Inflammatory macrophage treated with lipopolysaccharide for 4 hours (primary cell): Measurements from ENCODE around the gene ABHD18.
A peak's percentile ranks its signal among the peaks of the same experiment; 100 is the strongest.
"Not testable (repeated sequence)": the region's sequence is repeated elsewhere in the genome, so short reads cannot be mapped to it uniquely, and the experiment has no call there.

ENCODE experiments used
- DNase-seq: peaks from one replicate; pipeline ENCODE4 v3.0.0-alpha.2; 2020

The ABHD18 gene

DNA sequence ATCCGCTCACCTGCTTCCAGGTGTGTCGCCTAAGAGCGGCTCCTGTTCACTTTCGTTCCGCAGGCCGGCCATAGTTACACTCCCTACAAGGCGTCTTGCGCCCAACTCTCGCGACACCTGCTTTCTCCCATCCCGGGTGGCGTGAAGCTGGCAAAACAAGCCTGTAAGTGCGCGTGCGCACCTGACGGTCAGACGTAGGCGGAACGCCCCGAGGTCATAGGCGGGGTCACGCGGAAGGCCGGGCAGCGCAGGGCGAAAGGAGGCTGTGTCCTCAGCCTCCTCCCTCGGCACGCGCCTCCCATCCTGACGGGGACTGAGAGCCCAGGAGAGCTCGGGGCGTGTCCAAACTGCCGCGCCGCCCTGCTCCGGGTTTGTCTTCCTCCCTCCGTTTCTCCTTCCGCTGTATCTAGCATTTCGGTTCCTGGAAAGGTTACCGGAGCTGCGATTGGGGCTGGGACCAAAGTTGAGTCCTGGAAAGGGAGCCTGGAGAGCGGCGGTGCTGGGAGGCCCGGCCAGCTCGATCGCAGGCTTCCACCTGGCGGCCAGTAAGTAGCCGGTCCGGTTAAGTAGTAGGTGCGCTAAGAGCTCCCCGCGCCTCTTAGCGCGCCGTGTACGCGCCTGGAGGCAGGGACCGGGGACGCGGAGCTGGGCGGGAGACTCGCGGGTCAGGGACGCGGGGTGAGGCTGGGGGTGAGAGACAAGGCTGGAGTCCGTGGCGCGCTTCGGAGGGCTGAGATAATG lies at the start of gene ABHD18, which contains the start of gene MFSD8:
Gene ABHD18, plus strand, starts transcription at position 345 of the 741 bp plus-strand sequence. CDS start 17,550 bp downstream, outside the sequence.
Gene MFSD8, minus strand, starts transcription at position 112 of the 741 bp plus-strand sequence. Its CDS starts 40 bp downstream, at position 72.
- DNase-seq: peak; percentile 100

DNA sequence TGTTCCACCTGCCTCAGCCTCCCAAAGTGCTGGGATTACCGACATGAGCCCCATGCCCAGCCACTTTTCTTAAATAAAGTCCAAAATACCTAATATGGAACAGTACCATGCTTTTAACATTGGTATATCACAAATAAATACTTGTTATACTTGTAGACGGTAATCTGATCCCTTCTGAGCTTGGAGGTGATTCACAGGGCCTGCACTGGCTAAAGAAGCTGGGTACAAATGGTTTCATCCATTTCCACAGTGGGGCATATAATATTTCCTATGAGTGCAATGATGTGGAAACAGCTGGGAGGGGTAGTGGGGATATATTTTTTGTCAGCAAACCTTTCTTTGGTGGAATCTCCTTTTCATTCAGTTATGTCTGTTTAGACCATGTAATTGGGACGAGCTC lies 48.7 kb upstream of the ABHD18 start:
- DNase-seq: no peak

DNA sequence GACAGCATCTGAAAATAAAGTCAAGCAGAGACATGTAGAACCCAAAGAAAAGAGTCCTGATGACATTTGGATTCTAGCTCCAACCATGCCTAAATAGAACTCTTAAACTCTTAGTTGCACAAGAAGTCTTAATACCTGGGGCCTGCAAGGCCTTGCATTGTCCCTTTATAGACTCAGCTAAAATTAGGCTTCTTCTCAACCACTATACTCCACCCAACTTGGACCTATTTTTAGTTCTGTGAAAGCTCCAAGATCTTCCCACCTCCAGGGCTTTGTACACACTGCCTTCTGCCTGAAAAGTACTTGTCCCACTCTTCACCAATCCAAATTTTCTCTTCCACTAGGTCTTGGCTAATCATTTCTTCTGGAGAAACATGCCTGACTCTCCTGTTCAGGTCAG lies 48.1 kb upstream of the ABHD18 start:
- DNase-seq: no peak

DNA sequence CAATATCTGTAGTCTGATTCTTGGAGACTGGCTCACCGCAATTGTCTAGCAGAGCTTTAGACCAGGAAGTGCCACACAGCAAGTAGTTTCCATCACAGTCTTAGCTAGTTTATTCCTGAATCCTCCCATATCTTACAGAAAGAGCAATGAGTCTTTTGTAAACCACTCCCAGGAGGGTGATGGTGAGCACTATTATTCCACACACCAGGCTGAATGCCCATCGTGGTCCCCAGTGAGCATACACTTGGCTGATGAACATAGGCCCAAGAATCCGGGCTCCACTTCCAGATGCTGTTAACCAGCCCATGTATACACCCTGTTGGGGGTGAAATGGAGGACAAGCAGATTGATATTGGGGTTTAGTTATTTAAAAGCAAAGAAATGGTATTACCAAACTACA lies 44.7 kb upstream of the ABHD18 start:
- DNase-seq: no peak

DNA sequence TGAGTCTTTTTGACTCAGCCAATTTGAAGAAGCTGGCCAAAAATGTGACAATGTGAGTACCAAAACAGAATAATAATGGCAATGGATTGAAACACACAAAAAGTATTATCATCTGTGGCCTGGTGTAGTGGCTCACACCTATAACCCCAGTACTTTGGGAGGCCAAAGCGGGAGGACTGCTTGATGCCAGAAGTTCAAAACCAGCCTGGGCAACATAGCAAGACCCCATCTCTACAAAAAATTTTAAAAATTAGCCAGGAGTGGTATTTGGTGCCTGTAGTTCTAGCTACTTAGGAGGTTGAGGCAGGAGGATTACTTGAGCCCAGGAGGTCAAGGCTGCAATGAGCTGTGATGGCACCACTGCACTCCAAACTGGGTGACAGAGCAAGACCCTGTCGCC lies 43.0 kb upstream of the ABHD18 start:
- no peak for DNase-seq

DNA sequence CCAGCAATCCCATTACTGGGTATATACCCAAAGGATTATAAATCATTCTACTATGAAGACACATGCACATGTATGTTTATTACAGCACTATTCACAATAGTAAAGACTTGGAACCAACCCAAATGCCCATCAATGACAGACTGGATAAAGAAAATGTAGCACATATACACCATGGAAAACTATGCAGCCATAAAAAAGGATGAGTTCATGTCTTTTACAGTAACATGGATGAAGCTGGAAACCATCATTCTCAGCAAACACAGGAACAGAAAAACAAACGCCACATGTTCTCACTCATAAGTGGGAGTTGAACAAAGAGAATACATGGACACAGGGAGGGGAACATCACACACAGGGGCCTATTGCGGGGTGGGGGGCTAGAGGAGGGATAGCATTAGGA lies 39.5 kb upstream of the ABHD18 start:
- DNase-seq: not testable (repeated sequence)

DNA sequence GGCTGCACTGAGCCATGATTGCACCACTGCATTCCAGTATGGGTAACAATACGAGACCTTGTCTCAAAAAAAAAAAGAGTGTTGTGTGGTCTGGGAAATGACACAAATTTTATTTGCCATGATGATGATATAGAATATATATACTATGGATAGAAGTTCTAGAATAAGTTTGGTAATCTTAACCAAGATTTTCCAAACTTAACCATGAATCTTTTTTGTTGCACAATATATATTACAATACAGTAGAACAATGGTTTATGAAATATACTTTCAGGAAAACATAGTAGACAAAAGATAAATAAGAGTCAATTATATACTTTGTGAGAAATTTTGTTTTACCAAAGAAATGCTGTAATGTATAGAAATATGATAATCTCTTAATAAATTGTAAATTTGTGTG lies 35.0 kb upstream of the ABHD18 start:
- DNase-seq: no peak

DNA sequence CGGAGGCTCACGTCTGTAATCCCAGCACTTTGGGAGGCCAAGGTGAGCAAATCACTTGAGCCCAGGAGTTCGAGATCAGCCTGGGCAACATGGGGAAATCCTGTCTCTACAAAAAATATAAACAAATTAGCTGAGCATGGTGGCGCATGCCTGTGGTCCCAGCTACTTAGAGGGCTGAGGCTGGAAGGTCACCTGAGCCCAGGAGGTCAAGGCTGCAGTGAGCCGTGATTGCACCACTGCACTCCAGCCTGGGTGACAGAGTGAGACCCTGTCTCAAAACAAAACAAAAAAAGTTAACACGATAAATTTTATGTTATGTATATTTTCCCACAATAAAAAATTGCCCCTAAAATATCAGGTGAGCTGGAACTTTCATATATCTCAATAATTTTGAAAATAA lies 33.4 kb upstream of the ABHD18 start:
- not testable (repeated sequence) for DNase-seq

DNA sequence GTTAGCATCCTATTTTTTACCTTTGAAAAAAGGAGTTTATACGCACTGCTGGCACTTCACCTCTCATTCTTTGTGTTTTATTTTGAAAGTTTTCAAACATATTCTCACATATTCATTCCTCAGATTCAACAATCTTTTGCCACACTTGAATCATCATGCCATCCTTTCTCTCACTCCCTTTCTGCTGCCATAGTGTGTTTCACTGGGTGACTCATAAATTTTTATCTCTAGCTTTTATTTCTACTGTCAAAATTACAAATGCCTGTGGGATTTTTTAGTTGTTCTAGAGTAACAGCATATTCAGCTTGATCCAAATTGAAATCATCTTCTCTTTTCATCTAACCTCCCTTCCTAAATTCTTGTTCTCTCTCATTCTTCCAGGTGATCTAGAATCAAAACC lies 28.2 kb upstream of the ABHD18 start:
- DNase-seq: no peak

DNA sequence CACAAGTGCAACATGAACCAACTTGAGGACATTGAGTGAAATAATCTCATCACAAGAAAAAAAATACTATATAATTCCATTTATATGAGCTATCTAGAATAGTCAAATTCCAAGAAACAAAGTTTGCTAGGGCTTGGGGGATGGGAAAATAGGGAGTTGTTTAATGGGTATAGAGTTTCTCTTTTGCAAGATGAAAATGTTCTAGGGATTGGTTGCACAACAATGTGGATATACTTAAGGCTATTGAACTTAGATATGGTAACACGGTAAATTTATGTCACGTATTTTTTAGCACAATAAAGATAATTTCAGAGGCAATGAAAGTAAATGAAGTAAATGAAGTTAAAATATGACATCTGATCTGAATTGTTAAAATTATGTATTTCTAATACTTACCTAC lies 8.1 kb upstream of the ABHD18 start:
- no peak for DNase-seq

DNA sequence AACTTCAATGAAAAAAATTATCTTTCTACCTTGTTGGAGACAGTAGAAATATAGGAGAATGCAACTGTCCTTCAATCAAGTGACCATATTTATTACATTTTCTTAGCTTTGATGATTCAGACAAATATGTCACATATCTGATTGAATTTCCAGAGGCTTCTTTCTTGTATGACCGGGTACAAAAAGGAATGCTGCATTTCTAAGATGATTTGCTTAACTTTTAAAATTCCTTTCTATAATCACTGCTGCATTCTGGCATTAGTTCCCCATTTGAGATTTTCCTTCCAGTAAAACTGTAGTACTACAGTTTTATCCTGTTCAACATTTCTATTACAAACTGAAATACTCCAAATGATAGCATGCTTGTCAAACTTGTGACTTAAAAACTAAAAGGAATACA lies 5.4 kb upstream of the ABHD18 start:
- DNase-seq: no peak

DNA sequence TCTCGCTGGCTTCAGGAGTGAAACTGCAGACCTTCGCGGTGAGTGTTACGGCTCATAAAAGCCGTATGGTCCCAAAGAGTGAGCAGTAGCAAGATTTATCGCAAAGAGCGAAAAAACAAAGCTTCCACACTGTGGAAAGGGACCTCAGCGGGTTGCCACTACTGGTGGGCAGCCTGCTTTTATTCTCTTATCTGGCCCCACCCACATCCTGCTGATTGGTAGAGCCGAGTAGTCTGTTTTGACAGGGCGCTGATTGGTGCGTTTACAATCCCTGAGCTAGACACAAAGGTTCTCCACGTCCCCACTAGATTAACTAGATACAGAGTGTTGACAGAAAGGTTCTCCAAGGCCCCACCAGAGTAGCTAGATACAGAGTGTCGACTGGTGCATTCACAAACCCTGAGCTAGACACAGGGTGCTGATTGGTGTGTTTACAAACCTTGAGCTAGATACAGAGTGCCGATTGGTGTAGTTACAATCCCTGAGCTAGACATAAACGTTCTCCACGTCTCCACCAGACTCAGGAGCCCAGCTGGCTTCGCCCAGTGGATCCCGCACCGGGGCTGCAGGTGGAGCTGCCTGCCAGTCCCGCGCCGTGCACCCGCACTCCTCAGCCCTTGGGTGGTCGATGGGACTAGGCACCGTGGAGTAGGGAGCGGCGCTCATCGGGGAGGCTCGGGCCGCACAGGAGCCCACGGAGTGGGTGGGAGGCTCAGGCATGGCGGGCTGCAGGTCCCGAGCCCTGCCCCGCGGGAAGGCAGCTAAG lies 1.4 kb upstream of the ABHD18 start:
- DNase-seq: not testable (repeated sequence)

DNA sequence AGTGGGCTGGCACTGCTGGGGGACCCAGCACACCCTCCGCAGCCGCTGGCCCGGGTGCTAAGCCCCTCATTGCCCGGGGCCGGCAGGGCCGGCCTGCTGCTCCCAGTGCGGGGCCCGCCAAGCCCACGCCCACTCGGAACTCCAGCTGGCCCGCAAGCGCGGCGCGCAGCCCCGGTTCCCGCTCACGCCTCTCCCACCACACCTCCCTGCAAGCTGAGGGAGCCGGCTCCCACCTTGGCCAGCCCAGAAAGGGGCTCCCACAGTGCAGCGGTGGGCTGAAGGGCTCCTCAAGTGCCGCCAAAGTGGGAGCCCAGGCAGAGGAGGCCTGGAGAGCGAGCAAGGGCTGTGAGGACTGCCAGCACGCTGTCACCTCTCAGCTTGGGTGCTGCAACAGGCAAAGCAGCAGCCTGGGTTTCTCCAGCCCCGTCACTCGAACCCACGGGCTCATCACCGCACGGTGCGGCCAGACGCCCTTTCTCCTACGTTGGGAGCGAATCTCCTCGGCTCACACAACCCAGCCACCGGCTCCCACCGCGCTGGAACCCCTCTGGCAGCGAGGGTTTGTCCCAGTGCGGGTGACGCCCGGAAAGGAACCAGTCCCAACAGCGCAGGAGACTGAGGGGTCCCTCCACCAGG lies 662 bp upstream of the ABHD18 start:
- DNase-seq: not testable (repeated sequence)

DNA sequence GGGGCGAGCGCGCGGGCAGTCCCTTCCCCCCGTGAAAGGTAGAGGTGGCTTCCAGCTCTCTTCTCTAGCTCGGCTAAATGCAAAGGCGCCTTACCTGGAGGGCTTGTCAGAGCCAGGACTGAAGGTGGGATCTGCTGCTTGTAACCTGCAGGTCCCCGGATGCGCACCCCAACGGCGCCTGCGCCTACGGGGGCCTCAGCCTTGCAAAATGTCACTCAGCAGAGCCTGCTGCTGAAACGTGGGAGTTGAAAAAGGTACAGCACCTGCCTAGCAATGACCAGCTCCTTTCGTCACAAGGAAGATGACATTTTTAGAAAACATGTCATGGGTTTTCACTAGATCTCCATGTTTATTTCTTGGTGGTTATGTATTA lies 583 bp downstream of the ABHD18 start:
- DNase-seq: peak; percentile 13

DNA sequence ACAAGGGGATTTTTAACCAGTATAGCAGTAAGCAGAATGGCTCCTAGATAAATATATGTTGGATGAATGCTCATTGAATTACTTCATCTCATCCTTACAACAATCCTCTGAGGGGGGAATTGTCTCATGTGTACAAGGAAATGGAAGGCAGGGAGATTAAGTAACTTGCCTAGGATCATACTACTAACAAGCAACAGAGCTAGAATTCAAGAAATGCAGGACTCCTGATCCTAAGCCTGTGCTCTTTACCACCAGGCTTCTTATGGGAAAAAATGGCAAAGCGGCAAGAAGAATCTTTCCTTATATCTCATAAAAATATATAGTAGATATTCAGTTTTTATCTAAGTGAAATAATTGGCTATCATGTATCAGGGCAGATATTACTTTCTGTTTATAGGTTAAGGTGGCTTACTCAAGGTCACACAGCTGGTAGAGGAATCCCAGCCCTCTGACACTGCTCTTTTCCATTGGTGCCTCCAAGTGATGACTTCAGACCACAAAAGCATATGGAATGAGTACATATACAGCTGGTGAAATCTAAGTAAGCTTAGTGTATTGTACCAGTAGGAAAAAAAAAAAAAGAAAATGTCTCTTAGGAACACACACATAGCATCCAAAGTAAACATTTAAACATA lies 2.1 kb downstream of the ABHD18 start:
- peak; percentile 10 for DNase-seq

DNA sequence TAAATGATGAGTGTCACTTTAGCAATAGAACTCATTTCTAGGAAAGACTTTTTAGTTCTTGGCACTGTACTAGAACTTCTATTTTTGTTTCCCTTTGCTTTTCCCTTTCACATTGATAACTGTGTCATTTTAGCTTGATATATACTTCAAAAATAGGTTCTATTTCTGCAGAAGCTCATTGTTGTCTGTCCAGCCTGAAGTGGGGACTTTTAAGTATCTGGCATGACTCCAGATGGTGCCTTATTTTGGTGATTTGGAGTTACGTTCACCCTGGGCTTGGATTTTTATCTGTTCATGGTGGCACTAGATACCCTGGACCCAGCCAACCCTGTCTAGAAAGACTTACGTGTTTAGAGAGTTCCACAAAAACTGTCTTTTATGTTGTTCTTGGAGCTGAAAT lies 3.4 kb downstream of the ABHD18 start:
- DNase-seq: no peak

DNA sequence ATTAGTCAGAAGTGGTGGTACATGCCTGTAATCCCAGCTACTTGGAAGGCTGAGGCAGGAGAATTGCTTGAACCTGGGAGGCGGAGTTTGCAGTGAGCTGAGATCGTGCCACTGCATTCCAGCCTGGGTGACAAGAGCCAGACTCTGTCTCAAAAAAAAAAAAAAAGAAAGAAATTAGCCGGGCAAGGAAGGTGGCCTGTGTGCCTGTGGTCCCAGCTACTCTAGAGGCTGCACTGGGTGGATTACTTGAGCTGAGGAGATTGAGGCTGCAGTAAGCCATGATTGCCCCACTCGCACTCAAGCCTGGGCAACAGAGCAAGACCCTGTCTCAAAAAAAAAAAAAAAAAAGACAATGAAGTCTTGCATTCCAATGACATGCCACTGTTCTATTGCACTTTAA lies 5.7 kb downstream of the ABHD18 start:
- not testable (repeated sequence) for DNase-seq

DNA sequence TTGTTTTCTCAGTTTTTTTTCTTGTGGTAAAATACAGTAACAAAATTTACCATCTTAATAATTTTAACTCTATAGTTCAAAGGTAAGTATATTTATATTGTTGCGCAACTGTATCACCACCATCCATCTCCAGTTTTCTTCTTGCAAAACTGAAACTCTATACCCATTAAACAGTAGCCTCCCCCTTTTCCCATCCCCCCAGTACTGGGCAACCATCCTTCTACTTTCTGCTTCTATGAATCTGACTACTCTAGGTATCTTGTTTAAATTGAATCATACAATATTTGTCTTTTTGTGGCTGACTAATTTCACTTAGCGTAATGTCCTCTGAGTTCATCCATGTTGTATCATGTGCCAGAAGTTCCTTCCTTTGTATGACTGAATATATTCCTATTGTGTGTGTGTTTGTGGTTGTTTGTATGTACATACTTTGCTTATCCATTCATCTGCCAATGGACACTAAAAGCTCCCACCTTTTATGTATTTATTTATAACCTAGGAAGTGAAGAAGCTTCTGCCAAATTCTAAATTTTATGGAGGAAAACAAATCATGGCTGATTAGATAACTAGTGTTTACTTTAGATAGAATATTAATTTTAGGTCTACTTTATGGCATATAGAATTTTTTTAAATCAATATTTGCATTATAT lies 10.0 kb downstream of the ABHD18 start:
- DNase-seq: no peak

DNA sequence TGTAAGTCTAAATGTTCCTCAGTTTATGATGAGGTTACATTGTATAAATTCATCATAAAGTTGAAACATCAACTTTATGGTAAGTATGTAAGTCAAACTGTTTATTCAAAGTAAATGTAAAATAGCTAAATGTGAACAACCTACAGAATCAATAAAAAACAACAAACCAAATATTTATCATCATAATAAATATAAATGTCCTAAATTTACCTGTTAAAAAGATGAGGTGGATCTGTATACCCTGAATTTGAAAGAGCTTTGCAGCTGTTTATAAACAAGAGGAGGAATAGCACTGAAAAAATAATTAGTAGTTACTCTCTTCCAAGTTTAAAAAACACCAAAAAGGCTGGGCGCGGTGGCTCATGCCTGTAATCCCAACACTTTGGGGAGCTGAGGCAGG lies 13.7 kb downstream of the ABHD18 start:
- DNase-seq: no peak

DNA sequence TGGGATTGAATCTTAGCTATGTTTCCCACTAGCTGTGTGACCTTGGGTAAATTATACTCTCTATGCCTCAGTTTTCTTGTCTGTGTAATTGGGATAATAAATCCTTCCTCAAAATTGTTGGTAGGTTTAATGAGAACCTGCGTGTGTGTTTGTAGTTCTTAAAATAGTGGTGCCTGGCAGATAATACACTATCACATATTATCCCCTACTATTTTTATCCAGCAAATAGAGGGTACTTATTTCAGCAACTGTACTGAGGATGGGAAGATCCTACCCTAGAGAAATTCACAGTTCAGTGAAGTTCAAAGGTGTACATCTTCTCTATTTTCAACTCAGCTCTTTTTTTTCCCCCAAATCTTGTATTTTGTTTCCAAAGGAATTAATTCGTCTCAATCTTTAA lies 17.2 kb downstream of the ABHD18 start:
- no peak for DNase-seq

DNA sequence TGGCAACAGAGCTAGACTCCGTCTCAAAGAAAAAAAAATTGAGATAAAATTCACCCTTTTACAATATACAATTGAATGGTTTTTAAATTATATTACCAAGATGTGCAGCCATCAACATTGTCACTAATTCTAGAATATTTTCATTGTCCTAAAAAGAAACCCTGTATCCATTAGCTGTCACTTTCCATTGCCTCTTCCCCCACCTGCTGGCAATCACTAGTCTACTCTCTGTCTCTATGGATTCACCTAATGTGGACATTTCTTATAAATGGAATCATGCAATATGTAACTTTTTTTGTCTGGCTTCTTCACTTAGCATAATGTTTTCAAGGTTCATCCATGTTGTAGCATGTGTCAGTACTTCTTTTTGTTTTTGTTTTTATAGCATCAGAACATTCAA lies 20.8 kb downstream of the ABHD18 start:
- no peak for DNase-seq

DNA sequence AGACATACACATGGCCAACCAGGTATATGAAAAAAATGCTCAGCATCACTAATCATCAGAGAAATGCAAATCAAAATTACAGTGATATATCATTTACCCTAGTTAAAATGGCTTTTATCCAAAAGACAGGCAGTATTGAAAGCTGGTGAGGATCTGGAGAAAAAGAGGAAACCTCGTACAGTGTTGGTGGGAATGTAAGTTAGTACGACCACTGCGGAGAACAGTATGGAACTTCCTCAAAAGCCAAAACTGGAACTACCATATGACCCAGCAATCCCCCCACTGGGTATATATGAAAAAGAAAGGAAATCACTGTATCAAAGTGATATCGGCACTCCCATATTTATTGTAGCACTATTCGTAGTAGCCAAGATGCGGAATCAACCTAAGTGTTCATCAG lies 23.4 kb downstream of the ABHD18 start:
- no peak for DNase-seq

DNA sequence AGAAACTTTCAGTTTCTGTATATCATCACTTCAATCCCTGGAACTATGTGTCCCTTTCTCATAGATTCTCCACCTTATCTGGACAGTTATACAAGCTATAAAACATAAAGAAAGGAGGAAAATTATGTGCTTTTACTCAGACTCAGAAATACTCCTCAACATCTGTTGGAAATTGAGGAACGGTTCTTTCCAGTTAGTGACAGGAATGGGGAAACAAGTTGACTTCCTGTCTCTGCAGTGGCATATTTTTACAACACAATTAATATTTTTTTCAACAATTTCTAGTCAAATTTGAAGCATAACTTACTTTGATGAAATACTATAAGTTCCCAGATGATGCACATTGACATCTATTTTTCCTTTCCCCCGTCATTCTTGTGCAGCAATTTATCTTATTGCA lies 27.9 kb downstream of the ABHD18 start:
- DNase-seq: peak; percentile 39
